ENCODE data around the gene NR1D2. TPM values are rescaled to one million over a fixed set of nuclear protein-coding genes. Genes with fewer than 3 reads are reported as not detected.
"Not testable (repeated sequence)": the region's sequence is repeated elsewhere in the genome, so short reads cannot be mapped to it uniquely, and the experiment has no call there.

NR1D2 gene
- total RNA-seq, 1 experiment from 2014 or later, result 9.5 TPM

DNA sequence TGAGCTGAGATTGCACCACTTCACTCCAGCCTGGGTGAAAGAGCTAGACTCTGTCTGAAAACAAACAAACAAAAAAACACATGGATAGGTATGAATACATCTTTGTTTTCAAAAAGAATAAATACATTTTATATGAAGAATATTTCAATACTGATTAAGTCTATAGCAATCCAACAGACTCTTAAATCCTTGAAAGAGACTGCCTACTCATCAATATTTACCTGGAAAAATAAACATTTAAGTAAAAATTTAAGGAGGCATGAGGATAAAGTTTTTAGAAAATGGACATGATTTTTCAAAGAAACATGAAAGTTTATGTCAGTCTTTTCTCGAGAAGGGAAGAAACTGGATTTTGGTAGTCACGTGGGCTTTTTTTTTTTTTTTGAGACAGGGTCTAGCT is 33.7 kb upstream of the NR1D2 start:
- ChIA-PET POLR2A (no interaction called here), CTCF (no interaction called here)
- Histone ChIP-seq H3K36me3 (ENCODE audit: control insufficient read depth, insufficient read depth, low read length) (no peaks in the 10 kb centered on the region; the same call in none of the 2 replicates), H3K27me3 (ENCODE audit: control insufficient read depth, insufficient read depth, low read length) (no peaks in the 10 kb centered on the region), H3K4me3 (ENCODE audit: low read depth in 2 of 2, low read length in 2 of 2) (no peak overlapping the region), H3K4me1 (ENCODE audit: control insufficient read depth, insufficient read depth, low read length) (peaks cover 19% of the 10 kb centered on the region), H3K9me3 (ENCODE audit: control insufficient read depth, insufficient read depth, low read depth, low read length) (no peaks in the 10 kb centered on the region), H3K27ac (ENCODE audit: low read length) (no peak overlapping the region)
- TF ChIP-seq, protein P1, sequence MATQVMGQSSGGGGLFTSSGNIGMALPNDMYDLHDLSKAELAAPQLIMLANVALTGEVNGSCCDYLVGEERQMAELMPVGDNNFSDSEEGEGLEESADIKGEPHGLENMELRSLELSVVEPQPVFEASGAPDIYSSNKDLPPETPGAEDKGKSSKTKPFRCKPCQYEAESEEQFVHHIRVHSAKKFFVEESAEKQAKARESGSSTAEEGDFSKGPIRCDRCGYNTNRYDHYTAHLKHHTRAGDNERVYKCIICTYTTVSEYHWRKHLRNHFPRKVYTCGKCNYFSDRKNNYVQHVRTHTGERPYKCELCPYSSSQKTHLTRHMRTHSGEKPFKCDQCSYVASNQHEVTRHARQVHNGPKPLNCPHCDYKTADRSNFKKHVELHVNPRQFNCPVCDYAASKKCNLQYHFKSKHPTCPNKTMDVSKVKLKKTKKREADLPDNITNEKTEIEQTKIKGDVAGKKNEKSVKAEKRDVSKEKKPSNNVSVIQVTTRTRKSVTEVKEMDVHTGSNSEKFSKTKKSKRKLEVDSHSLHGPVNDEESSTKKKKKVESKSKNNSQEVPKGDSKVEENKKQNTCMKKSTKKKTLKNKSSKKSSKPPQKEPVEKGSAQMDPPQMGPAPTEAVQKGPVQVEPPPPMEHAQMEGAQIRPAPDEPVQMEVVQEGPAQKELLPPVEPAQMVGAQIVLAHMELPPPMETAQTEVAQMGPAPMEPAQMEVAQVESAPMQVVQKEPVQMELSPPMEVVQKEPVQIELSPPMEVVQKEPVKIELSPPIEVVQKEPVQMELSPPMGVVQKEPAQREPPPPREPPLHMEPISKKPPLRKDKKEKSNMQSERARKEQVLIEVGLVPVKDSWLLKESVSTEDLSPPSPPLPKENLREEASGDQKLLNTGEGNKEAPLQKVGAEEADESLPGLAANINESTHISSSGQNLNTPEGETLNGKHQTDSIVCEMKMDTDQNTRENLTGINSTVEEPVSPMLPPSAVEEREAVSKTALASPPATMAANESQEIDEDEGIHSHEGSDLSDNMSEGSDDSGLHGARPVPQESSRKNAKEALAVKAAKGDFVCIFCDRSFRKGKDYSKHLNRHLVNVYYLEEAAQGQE (IDR thresholded peaks at IDR 0.05; ENCODE audit: insufficient read depth in 1 of 2, low read depth in 2 of 2, low read length in 1 of 2), result no peak
- ATAC-seq, result no peak
- DNase-seq (ENCODE audit: low read depth, low spot score), result no peak
- no TSS peak for BruUV-seq (replicated peaks)
- in situ Hi-C loops (cut with HindIII; ENCODE audit: low pct_unique_long_range_greater_than_20kb, low sequenced_read_pairs) (no loop called here), intact Hi-C loops (cut with micrococcal nuclease; ENCODE audit: unreplicated experiment) (no loop called here)

GRCh38 chr3:23912335-23912734 is 32.8 kb upstream of the NR1D2 start:
- H3K27me3 ChIP-seq (ENCODE audit: control insufficient read depth, insufficient read depth, low read length); POLR2A ChIA-PET; DNase-seq (ENCODE audit: low read depth, low spot score); in situ Hi-C loops (cut with HindIII; ENCODE audit: low pct_unique_long_range_greater_than_20kb, low sequenced_read_pairs); H3K27ac ChIP-seq (ENCODE audit: low read length); ATAC-seq; H3K36me3 ChIP-seq (ENCODE audit: control insufficient read depth, insufficient read depth, low read length); H3K4me3 ChIP-seq (ENCODE audit: low read depth in 2 of 2, low read length in 2 of 2); H3K9me3 ChIP-seq (ENCODE audit: control insufficient read depth, insufficient read depth, low read depth, low read length); CTCF ChIA-PET; BruUV-seq (replicated peaks); intact Hi-C loops (cut with micrococcal nuclease; ENCODE audit: unreplicated experiment): not testable (repeated sequence)
- peaks cover 19% of the 10 kb centered on the region for H3K4me1 ChIP-seq (ENCODE audit: control insufficient read depth, insufficient read depth, low read length)

- no peaks in the 10 kb centered on the region for H3K9me3 ChIP-seq (ENCODE audit: control insufficient read depth, insufficient read depth, low read depth, low read length)
- intact Hi-C loops (cut with micrococcal nuclease; ENCODE audit: unreplicated experiment) (no loop called here), in situ Hi-C loops (cut with HindIII; ENCODE audit: low pct_unique_long_range_greater_than_20kb, low sequenced_read_pairs) (no loop called here)
- H3K4me3 ChIP-seq (ENCODE audit: low read depth in 2 of 2, low read length in 2 of 2), result no peak overlapping the region
- POLR2A ChIA-PET, result no interaction called here
- no peak for TF ChIP-seq TCF7L2 (IDR thresholded peaks at IDR 0.05; ENCODE audit: low read depth, low read length)
- TF ChIP-seq CTCF (IDR thresholded peaks at IDR 0.05), result no peak
- TF ChIP-seq POLR2AphosphoS5 (IDR thresholded peaks at IDR 0.05; ENCODE audit: low read depth, low read length), result no peak
- no peak for TF ChIP-seq SIN3A (IDR thresholded peaks at IDR 0.05; ENCODE audit: borderline replicate concordance, insufficient read depth, low read depth, low read length)
- TF ChIP-seq, protein P1 (IDR thresholded peaks at IDR 0.05; ENCODE audit: insufficient read depth in 1 of 2, low read depth in 2 of 2, low read length in 1 of 2), result no peak
- ATAC-seq, result no peak
- H3K36me3 ChIP-seq (ENCODE audit: control insufficient read depth, insufficient read depth, low read length), result peaks cover 9% of the 10 kb centered on the region
- H3K27me3 ChIP-seq (ENCODE audit: control insufficient read depth, insufficient read depth, low read length), result no peaks in the 10 kb centered on the region
- no peak overlapping the region for H3K27ac ChIP-seq (ENCODE audit: low read length)
- peaks cover 19% of the 10 kb centered on the region for H3K4me1 ChIP-seq (ENCODE audit: control insufficient read depth, insufficient read depth, low read length)
- DNase-seq (ENCODE audit: low read depth, low spot score), result no peak
- CTCF ChIA-PET, result no interaction called here
- BruUV-seq (replicated peaks), result no TSS peak
Observed at GRCh38 chr3:23913182-23913581, 31.9 kb upstream of the NR1D2 start.
